ENCODE data around the gene IVD.

Gene IVD

DNA sequence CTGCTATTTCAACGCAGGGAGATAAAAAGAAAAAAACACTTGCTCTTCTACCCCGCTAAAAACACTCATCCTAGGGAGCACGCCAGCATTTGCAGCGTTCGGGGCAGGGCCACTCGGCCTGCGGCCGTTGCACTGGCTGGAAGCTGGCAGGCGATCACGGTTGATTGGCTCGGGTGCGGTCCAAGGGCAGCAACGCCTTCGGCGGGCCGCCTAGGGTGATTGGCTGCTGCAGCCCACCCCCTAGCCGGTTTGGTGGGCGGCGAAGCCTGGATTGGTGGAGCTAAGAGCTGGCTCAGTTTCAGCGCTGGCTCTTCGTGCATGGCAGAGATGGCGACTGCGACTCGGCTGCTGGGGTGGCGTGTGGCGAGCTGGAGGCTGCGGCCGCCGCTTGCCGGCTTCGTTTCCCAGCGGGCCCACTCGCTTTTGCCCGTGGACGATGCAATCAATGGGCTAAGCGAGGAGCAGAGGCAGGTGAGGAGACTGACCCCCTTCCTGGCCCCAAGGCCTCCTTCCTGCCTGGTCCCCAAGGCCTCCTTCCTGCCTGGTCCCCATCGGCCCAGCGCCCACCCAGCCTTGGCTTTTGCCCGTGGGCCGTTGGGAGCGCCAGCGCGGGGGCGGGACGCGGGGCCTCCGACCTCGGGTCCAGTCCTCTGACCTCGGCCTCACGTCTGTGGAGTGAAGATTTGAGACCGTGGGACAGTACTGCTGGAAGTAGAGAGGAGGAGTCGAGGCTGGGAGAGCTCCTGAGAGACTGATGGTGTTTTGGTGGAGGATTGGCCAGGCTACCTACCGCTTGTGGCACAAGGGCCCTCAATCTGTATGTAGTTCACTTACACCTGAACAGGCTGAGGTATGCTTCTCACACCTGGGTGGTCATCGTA lies at the start of gene IVD:
IVD (plus strand) TSS at position 295 of the 881 bp plus-strand sequence; CDS start at position 328, 33 bp downstream.
- TF ChIP-seq, protein P1, sequence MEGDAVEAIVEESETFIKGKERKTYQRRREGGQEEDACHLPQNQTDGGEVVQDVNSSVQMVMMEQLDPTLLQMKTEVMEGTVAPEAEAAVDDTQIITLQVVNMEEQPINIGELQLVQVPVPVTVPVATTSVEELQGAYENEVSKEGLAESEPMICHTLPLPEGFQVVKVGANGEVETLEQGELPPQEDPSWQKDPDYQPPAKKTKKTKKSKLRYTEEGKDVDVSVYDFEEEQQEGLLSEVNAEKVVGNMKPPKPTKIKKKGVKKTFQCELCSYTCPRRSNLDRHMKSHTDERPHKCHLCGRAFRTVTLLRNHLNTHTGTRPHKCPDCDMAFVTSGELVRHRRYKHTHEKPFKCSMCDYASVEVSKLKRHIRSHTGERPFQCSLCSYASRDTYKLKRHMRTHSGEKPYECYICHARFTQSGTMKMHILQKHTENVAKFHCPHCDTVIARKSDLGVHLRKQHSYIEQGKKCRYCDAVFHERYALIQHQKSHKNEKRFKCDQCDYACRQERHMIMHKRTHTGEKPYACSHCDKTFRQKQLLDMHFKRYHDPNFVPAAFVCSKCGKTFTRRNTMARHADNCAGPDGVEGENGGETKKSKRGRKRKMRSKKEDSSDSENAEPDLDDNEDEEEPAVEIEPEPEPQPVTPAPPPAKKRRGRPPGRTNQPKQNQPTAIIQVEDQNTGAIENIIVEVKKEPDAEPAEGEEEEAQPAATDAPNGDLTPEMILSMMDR (IDR thresholded peaks at IDR 0.05; ENCODE audit: low read depth, low read length): no peak

GRCh38 chr15:40355976-40356585 lies 49.5 kb upstream of the IVD start:
- H3K4me3 ChIP-seq (ENCODE audit: low read depth, low read length): no peak overlapping the region
- TF ChIP-seq, protein P1 (IDR thresholded peaks at IDR 0.05; ENCODE audit: low read depth, low read length): no peak

More for the DNA sequence above, at the start of gene IVD:
- peak within 1 kb of the TSS; percentile 93 for H3K4me3 ChIP-seq (ENCODE audit: low read depth, low read length)

- no peak overlapping the region for H3K4me3 ChIP-seq (ENCODE audit: low read depth, low read length)
- TF ChIP-seq, protein P1 (IDR thresholded peaks at IDR 0.05; ENCODE audit: low read depth, low read length): no peak
Observed at GRCh38 chr15:40357246-40357645, 48.3 kb upstream of the IVD start.

DNA sequence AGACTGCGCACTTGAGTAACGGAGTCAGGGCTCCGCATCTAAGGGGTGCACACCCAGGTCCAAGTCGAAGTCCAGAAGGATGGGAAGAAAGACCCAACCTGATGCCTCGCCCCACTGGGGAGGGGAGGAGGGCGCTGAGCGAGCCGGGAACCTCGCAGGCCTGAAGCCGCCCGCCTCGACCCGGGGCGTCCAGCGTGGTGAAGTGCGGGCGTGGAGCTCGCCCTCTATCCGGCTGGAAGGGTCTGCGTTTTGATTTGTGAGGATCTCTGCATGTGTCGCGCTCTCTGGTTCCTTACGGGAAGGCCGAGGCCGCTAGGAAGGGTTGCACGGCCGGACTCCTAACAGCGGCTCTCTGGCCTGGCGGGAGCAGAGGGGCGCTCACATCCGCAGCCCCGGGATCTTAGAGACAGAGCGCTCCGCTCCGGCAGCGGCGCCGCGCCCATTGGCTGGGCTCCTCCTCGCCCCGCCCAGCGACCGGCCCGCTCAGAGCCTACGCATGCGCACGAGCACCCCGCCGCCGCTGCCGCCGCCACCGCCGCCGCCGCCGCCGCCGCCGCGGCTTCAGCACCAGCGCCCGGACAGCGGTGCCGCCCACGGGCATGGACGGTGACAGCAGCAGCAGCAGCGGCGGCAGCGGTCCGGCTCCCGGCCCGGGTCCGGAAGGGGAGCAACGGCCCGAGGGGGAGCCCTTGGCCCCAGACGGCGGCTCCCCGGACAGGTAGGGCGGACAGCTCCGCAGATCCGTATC lies 47.7 kb upstream of the IVD start, which contains the start of gene DISP2:
DISP2 (plus strand) TSS at position 497 of the 748 bp plus-strand sequence; CDS start at position 600, 103 bp downstream.
- peak within 1 kb of the TSS; percentile 50 for H3K4me3 ChIP-seq (ENCODE audit: low read depth, low read length)
- TF ChIP-seq, protein P1 (IDR thresholded peaks at IDR 0.05; ENCODE audit: low read depth, low read length): no peak

DNA sequence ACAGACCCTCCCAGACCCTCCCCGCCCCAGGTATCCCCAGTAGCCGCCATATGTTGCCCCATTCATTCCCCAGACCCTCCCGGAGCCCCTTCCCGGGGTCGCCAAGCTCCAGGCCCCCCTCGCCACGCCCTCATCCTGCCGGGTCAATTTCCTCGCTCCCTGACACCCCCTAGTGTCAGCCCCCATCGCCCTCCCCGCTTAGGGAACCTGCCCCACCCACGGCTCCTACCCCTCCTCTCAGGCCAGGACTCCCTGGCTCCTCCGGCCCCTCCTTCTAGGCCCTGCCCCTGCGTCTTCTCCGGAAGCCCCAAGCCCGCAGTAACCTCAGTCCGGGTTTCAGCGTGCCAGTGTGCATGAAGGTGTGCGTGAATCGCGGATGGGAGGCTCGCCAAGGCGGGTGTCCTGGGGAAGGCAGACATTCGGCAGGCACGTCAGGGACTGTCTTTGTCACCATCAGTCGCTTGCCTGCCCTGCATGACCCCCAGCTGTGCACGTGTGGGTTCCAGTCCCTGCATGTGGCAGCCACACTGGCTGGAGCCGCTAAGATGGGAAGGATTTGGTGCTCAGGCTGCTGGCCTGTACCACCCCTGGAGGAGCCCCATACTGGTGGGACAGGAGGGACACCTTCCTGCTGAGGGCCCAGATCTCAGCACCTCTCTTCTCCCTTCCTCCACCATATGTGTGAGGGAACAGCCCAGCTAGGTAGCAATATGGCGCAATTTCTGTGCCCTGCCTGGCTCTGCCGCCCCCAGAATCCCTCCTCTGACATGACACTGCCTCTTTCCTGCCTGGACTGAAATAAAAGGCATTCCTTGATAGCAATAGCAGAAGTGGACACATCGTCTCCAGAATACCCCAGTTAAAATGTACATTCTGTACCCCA lies 46.9 kb upstream of the IVD start:
- TF ChIP-seq, protein P1 (IDR thresholded peaks at IDR 0.05; ENCODE audit: low read depth, low read length): no peak
- peak overlapping the region; percentile 45 for H3K4me3 ChIP-seq (ENCODE audit: low read depth, low read length)

- TF ChIP-seq, protein P1 (IDR thresholded peaks at IDR 0.05; ENCODE audit: low read depth, low read length): no peak
- H3K4me3 ChIP-seq (ENCODE audit: low read depth, low read length): no peak overlapping the region
Observed at GRCh38 chr15:40360015-40360414, 45.6 kb upstream of the IVD start.
